Smooth muscle cell of the brain vasculature (primary cell): Measurements from ENCODE around the gene NUP37.
"Not testable (repeated sequence)": the region's sequence is repeated elsewhere in the genome, so short reads cannot be mapped to it uniquely, and the experiment has no call there.

Source experiments
- DNase-seq: peaks from one replicate; pipeline ENCODE4 v3.0.0-alpha.2; 2012; ENCODE audit warnings: low read depth, low spot score

NUP37 gene

DNA sequence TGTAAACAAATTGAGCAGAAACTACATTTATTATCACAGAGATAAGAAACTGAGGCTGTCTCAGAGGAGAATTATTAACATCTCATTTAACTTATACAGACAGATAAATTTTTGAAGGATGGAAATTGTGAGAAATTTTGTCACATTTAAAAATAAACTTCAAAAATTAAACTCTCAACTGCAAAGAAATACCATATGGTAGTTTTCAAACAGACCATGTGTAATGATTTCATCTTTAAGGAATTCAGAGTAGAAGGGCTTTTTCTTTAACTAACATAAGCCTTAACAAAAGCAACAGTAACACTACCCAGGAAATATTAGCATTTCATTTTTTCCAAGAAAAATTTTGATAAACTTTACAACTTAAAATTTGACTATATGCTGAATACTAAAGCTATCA lies 26.6 kb downstream of the NUP37 start:
- DNase-seq = no peak

GRCh38 chr12:102089228-102089835 lies 30.6 kb downstream of the NUP37 start:
- DNase-seq = not testable (repeated sequence)

DNA sequence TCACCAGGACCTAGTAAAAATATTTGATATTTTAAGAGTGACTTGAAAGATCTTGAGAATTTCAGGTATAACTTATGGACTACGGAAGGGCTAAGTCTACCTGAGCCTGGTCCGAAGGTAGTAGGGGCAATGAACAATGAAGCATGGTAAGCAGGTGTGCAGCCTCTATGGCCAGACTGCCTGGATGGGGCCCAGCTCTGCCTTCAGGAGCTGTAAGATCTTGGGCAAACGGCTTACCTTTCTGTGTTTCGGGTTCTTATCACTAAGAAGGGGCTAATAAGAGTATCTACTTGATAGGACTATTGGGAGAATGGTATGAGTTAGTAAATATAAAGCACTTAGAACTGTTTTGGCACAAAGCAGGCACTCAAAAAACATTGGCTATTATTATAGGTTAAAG lies 39.1 kb downstream of the NUP37 start:
- no peak for DNase-seq

GRCh38 chr12:102072092-102072491 lies 47.8 kb downstream of the NUP37 start:
- not testable (repeated sequence) for DNase-seq

GRCh38 chr12:102069707-102070106 lies 50.2 kb downstream of the NUP37 start:
- no peak for DNase-seq

DNA sequence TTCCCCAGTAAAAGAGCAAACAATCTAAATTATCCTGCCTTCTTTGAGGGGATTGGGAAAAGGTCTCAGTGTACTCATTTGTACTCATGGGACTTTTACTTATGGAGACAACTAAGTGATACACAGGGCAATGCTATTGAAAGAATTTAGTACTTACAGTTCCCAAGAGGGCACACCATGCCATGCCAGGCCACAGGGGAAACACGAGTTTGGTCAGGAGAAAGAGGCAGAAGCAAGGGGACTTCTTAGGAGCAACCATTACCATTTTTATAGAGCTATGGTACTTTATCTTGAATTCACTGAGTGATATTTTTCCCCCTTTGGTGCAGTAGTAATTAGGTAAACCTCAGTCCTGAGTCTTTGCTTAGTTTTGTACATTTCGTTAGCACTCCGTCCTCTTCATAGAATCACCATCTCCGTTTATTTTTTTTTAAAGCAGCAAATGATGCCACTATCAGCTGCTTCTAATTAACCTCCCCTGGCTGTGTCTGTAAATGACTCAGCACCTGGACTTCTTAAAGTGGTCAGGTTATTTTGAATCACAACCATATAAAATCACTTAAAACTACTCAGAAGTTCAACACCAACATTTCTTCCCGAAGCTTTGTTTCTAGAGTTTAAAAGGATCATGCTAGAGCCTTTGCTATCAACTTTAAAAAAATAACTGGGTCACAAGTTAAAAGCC lies 52.2 kb downstream of the NUP37 start:
- DNase-seq = peak; percentile 10

GRCh38 chr12:102064476-102064875 lies 55.4 kb downstream of the NUP37 start:
- no peak for DNase-seq

DNA sequence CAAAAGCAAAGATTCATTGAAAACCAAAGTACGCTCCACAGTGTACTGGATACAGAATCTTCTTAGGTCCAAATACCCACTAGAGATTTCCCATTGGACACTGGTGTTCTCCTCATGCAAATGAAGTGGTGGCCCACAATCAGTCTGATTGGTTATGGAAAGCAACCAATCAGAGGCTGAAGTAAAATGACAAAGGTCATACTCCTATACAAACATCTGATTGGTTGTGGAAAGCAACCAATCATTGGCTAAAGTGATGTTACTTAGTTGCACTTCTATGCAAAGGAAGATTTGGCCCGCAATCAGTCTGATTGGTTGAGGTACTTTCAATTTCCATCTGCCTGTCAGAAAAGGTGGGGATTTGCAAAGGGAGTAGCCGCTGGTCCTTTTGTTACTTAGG lies 56.8 kb downstream of the NUP37 start:
- DNase-seq = no peak

GRCh38 chr12:102062419-102062806 lies 57.5 kb downstream of the NUP37 start:
- DNase-seq = no peak

DNA sequence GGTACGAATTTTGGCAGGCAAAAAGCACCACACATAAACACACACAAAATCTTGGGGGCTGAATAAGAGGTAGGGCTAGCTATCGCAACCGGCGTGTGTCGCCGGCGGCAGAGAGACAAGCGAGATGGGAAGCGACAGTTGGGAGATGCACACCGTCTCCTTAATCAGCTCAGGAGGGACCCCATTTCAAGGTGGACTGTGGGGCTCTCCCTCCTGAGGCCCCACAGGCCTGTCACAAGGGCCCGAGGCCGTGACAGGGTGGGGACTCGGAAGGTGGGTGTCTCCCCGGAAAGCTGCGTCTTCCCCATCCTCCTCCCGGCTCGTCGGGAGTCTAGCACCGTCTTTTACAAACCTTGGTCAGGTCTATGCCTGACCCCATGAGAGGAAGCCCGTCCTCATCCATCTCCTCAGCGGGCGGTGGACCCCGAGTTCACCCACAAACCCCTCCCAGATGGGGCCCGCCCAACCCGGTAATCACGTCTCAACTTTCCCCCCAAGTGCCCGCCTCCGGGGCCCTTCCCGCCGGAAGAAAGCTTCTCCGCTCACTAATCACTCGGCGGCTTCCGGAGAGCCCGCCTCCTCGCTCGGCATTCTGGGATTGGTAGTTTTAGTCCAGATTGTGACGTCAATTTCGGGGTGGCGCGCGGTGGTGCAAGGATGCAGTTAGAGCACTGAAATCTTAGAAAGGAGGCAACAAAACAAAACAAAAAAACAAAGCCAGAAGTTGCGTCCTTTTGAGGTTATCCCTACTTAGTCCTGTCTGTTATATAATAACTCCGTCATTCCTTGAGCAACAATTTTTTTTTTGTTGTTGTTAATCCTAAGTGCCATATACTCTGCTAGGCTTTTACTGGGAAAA lies 58.1 kb downstream of the NUP37 start, which contains the start of gene WASHC3:
WASHC3 (minus strand) TSS at position 432 of the 859 bp plus-strand sequence; CDS start at position 403, 29 bp downstream.
- DNase-seq = peak; percentile 84

GRCh38 chr12:102061096-102061559 lies 58.8 kb downstream of the NUP37 start:
- DNase-seq = no peak

GRCh38 chr12:102059343-102059742 lies 60.6 kb downstream of the NUP37 start:
- no peak for DNase-seq

DNA sequence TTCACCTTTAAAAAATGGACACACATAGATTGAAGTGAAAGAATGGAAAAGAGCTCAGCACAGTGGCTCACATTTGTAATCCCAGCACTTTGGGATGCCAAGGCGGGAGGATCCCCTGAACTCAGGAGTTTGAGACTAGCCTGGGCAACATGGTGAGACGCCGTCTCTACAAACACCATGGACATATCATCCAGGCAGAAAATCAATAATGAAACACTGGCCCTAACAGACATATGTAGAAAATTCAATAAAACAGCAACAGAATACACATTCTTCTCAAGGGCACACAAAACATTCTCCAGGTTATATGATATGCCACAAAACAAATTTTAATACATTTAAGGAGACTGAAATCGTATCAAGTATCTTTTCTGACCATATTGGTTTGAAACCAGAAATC lies 65.6 kb downstream of the NUP37 start:
- no peak for DNase-seq

DNA sequence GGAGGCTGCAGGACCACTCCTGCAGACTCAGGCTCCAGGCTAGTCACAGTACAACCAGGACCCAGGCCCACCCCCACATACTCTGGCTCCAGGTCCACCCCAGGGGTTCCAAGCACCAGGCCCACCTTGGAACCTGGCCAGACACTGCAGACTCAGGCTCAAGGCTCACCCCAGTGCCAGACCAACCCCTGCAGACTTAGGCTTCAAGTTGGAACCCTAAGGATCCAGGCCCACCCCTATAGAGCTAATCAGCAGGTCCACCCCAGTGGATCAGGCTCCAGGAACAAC lies 66.9 kb downstream of the NUP37 start:
- DNase-seq = no peak

DNA sequence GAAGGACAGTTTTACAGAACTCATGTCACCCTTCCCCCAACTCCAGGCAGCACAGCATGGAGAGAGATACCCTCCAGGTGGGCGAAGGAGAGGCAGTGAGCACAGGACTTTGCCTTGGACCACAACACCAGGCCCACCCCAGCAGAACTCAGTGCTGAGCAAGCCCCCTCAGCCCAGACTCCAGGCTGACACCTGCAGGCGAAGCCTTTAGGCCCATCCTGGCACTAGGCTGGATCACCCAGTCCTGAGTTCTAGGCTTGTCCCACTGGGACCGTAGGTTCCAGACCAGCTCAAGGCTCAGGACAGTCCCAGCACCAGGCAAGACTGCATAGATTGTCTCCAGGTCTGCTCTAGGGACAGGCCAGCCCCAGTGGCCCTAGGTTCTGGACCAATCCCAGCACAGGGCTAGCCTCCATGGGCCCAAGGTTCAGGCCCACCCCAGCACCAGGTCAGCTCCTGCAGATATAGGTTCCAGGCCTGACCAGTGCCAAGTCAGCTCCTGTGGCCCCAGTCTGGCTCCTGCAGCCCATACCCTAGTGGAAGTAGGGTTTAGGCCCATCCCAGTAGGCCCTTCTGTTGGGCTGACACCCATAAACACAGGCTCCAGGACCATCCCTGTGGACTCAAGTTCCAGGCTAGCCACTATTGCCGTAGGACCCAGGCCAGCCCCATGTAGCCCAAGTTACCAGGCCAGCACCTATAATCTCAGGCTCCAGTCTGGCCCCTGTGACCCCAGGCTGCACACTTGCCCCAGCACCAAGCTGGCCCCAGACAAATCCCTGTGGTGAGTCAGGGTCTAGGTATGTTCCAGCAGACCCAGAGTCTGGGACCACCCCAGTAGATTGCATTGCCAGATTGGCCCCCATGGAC lies 67.5 kb downstream of the NUP37 start:
- DNase-seq = no peak

DNA sequence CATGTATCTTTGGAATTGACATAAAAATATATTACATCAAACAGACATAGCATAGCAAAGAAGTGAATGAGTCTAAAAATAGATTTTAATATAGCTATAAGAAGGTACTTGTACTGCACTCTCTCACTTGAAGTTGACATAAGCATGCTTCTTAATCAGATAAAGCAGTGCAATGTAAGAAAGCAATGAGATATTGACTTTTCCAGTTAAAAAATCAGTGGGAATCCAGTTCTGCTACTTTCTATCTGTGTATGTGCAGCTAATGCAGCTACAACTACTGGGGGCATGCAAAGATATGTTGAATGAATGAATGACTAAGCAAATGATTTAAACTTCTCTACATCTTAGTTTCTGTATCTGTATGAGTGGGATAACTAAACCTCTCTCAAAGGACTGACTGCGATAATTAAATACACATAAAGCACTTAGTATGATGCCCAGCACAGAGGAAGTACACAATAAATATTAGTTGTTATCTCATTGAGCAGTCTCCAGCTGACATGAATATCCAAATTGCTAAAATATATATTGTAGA lies 68.4 kb downstream of the NUP37 start:
- no peak for DNase-seq

- DNase-seq = no peak
Observed at GRCh38 chr12:102050660-102051430, 69.1 kb downstream of the NUP37 start.

DNA sequence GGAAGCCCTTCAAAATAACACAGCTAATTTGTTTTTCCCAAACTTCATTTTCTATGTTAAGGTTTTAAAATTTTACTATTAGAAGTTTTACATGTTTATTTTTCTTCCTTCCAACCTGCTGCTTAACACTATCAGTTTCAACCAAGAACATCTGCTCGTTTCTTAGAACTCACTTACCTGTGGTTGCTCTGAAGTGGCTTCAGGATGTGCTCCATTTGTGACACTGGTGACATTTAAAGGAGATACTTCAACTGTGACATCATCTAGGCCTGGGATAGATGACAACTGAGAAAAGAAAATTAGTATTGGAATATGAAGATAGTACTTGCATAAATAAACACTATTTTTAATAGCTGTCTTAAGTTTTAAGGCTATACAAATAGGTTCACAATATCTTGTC lies 76.0 kb downstream of the NUP37 start:
- no peak for DNase-seq

DNA sequence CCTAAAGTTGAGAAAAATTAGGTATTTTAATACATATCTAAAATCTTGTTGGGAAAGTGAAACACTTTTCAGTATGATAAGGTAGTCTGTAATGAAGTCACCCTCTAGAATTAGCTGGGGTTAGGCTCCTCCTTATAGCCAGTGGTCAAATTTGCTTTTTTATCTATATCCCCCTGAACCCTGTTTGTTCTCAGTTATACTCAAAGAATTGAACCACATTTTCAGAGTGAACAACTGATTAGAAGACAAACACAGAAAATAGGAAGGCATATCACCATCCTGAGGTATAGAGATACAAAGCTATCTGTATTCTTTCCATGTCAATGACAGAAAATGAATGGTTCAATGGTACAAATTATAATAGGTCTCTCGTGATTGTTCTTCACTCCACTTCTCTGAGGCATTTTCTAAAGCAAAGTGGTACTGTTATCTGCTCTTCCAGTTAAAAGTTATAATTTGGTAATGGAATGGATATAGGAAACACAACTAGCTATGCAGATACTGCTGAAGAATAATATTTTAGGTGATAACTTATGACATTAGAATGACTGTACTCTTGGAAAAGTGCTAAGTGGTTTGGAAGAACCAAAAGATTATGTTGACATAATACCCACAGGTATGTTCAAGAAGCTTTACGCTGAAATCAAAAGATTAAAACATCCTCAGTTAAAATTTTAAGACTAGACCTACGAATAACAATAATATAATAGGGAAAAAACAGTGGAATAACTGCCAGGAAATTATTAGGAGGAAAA lies 85.7 kb downstream of the NUP37 start:
- DNase-seq = no peak

DNA sequence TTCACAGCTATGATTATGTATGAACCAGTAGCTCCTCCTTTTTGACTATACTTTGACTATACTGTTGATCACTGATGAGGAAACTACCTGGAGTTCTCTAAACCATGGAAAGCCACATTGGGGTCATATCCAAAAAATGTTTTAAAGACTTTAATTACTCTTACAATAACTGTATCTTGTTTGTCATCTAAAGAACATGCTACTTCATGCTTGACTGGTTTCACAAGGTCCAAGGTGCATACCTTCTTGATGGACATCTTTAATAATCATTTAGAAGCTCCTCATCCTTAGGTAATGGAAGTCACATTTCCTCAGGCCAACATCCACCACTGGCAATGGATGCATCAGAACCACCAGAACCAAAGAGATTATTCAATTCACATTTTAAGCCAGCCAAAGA lies 88.1 kb downstream of the NUP37 start:
- DNase-seq = no peak
